LNCAP (cell line): ENCODE data around the gene SLC22A9.

Experiments
- TF ChIP-seq, protein P1 (sequence below): fragments of 450-650 bp; IDR thresholded peaks from 2 replicates; pipeline ENCODE4 v1.5.1; 2017; ENCODE audit warnings: mild to moderate bottlenecking

Gene SLC22A9

GRCh38 chr11:63369165-63369970, at the start of gene SLC22A9:
Gene SLC22A9 (plus strand): TSS chr11:63369785. CDS start chr11:63370057, 272 bp downstream.
- TF ChIP-seq, protein P1, sequence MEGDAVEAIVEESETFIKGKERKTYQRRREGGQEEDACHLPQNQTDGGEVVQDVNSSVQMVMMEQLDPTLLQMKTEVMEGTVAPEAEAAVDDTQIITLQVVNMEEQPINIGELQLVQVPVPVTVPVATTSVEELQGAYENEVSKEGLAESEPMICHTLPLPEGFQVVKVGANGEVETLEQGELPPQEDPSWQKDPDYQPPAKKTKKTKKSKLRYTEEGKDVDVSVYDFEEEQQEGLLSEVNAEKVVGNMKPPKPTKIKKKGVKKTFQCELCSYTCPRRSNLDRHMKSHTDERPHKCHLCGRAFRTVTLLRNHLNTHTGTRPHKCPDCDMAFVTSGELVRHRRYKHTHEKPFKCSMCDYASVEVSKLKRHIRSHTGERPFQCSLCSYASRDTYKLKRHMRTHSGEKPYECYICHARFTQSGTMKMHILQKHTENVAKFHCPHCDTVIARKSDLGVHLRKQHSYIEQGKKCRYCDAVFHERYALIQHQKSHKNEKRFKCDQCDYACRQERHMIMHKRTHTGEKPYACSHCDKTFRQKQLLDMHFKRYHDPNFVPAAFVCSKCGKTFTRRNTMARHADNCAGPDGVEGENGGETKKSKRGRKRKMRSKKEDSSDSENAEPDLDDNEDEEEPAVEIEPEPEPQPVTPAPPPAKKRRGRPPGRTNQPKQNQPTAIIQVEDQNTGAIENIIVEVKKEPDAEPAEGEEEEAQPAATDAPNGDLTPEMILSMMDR = no peak

GRCh38 chr11:63321723-63322122, 47.9 kb upstream of the SLC22A9 start:
- TF ChIP-seq, protein P1 = no peak

GRCh38 chr11:63337070-63337469, 32.5 kb upstream of the SLC22A9 start:
- TF ChIP-seq, protein P1 = no peak

GRCh38 chr11:63343130-63343529, 26.5 kb upstream of the SLC22A9 start:
- TF ChIP-seq, protein P1 = no peak

DNA sequence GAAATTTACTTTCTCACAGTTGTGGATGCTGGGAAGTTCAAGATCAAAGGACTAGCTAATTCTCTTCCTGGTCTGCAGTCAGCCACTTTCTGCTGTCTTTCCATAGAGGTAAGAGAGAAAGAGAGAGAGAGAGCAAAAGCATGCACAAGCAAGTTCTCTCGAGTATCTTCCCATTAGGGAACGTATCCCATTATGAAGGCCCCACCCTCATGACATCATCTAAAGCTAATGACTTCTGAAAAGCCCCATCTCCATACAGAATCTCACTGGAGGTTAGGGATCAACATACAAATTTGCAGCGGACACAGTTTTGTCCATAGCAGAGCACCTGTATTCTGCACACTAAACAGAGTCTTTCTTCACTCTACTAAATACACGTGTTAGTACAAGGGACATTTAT, 17.4 kb upstream of the SLC22A9 start:
- TF ChIP-seq, protein P1 = no peak

- TF ChIP-seq, protein P1 = no peak
Observed at GRCh38 chr11:63362196-63362793, 7.3 kb upstream of the SLC22A9 start.

GRCh38 chr11:63369971-63370588, 495 bp downstream of the SLC22A9 start:
- TF ChIP-seq, protein P1 = no peak
